Measurements from ENCODE around the gene PNPLA4.

The PNPLA4 gene, protein sequence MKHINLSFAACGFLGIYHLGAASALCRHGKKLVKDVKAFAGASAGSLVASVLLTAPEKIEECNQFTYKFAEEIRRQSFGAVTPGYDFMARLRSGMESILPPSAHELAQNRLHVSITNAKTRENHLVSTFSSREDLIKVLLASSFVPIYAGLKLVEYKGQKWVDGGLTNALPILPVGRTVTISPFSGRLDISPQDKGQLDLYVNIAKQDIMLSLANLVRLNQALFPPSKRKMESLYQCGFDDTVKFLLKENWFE

DNA sequence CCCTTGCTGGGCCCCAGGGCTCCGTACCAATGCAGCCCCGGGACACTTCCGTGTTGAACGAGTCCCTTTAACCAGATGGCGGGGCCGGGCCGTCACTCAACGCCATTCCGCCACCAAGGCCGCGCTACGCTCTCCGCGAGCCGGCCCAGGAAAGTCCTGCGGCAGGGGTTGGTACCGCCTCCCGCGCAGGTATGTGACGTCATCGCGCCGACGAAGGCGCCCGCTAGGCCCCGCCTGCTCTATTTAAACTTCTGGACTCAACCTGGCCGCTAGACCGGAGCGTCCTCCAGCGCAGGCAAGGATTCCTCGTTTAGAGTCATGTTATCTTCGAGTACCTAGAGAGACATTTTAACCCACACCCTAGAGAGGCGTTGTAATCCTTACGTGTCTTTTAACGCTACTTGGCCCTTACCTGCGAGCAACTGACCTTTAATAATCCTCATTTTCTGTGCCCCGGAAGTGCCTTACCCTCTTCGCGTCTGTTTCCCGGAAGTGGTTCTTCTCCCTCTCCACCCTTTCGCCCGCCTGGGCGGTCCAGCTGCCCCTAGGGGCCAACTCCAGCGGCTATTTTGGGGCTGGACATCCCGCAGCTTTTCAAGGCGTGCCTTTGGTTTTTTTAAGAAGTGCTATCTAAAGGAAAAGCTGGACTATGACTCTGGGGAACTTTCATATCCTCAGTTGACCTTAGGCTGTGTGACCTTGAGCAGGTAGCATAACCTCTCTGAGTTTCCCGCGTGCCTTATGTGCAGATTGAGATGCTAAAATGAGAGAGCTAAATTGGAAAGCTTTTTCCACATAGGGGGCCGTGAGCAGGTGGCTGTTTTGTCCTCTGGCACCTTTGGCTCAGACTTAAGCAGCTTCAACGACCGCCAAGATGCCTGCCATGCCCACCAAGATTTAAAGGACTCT, at the start of gene PNPLA4:
PNPLA4 (minus strand) TSS at position 155 of the 909 bp plus-strand sequence. CDS start 1,294 bp downstream, outside the sequence.
- peak; percentile 60 for DNase-seq (ENCODE audit: low read depth)

DNA sequence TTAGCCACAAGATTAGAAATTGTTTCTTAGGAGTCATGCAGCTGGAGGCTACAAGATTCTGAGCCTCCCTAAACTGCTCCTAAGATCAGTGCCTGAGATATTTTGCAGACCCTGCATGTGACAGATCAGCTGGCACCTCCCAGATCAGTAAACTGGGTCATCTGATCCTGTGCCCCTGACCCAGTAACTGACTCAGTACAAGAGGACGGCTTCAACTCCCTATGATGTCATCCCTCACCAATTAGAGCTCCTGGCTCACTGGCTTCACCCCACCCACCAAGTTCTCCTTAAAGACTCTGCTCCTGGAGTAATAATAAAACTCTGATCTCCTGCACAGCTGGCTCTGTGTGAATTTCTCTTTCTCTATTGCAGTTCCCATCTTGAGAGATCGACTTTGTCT, 45.4 kb upstream of the PNPLA4 start:
- no peak for DNase-seq (ENCODE audit: low read depth)

DNA sequence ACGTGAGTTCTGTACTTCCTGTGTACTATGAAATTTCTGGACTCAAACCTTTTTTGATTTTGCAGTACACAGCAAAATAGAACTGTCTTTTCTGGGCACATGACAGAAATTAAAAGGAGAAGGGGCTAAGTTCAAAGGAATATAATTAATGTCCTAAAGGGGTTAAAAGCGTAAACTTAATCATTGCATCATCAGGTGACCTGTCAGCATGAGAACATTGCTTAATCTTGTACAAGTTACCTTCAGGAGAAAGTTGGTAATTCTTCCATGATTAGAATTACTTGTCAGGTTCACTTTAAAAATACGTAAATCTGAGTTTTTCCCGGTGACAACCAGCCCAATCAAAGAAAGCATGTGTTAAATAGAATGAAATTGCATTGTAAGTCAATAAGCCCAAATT, 43.2 kb upstream of the PNPLA4 start:
- DNase-seq (ENCODE audit: low read depth) = no peak

DNA sequence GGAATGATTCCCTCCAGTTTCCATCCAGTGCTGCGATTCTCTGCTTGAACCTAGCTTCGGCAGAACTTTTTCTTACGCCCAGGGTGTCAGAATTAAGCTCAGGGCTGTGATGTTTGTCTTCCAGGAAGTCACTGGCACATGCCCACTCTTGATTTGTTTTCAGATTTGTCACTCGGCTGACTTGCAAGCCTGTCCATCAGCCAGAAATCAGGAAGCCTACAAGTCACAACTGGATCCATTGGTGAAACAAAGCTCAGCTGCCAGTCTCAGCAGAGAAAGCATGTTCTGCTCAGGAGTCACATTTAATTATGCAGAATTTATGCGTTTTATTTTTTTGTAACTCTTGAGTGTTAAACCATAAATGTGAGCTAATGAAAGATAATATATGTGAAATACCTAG, 38.2 kb upstream of the PNPLA4 start:
- DNase-seq (ENCODE audit: low read depth) = no peak

DNA sequence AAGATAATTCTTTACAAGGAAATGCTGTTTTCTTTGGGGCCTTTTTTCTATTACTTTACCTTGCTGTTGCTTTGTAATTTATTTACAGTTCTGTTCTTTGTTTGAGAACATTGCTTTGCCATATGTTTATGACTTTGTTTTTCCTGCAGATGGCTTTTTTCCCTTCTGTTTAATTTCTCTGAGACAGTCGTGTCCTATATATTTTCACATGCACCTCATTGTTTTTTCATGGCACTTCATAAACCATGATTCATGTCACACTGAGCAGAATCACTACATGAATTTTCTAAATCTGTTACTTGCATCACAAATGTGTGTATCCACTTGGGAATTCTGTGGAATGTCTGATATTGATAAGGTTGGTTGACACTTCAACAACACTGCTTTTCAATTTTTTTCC, 33.0 kb upstream of the PNPLA4 start:
- no peak for DNase-seq (ENCODE audit: low read depth)

DNA sequence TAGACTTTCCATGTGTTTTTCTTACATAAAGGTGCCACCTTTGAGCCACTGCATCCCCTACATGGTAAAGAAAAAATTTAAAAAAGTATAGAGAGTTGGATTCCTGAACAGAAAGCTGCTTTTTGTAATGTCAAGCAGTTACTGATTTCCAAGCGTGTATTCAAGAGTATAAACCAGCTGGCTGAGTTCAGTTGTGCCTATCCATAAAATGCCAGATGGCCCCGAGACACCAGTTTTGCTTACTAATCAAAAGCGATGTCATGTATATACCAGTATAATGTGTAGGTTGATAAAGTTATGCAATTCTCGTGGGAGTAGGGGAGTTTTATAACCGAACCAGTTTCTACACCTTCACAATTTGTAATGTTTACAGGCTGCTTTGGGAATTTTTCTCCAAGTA, 26.2 kb upstream of the PNPLA4 start:
- no peak for DNase-seq (ENCODE audit: low read depth)

DNA sequence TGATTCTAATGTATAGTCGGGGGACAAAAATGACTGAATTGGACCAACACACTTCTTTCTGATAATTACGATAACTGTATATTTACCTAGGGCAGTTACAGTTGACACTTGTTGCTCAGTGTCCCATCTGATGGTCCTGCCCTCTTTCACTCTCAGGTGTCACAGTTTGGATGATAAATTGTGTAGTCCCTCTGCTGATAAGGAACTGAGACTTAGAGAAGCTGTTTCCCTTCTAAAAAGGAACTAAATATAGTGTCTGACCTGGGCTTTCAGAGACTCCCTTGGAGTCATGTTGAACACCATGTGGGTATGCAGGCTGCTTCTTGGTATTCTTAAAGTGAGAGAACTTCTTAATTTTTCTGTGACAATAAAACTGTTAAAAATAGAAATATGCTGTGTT, 23.7 kb upstream of the PNPLA4 start:
- no peak for DNase-seq (ENCODE audit: low read depth)

DNA sequence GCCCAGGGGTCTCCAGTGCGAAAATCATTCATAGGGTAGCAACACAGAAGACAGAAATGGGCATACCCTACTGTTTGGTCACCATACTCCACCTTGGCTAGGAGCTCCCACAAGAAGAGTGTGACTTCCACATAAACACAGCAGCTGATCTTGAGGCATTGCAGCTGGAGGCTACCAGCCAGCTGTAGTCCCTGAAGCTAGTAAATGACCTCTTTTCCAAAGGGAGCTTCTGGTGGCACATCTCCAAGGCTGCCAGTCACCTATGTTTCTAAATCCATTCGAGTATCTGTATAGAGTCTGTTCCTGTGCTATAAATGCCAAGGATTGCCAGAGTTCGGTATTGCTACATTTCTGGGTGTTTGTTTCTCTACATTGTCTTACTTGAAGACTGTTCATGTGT, 21.3 kb upstream of the PNPLA4 start:
- DNase-seq (ENCODE audit: low read depth) = no peak

DNA sequence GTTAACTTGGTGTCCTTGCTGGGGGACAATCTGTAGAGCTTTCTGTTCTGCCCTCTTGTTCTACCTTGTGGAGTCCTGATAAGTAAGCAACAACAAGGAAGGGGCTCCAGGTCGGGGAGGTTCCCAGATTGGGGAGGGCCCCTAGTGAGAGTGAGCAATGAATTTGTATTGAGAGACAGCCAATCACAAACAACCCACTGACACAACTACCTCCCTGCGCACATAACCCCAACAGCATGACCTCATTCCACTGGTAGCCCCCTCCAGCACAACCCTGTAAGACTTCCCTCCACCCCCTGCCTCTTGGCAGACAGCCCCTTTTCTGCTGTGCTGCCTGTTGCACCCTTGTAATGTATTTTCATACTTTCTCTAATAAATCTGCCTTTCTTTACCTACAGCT, 19.7 kb upstream of the PNPLA4 start:
- no peak for DNase-seq (ENCODE audit: low read depth)

DNA sequence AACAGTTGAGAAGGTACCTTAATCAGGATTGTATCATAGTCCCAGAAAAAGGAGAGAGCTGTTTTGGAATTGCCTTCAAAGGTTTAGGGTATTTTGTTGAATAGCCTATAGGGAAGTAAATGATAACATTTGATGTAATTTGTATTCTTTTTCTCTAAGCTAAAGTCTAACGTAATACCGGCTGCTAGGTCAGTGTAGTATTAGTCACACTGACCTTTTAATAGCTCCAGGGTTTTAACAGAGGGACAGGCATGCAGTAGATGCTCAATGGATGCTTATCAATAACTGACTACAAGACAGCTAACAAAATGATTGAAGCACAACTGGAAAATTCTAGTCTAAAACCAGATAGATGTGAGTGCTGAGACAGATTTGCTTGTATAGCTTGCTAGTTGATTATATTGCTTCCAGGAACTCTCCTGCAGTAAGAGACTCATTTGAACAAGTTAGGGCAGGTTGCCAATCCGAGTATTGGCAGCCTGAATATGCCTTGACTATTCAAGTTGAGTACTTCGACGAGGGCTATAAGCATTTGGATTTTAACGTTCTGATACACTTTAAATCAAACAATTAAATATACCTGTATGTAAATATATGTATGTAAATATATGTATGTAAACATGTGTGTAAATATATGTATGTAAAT, 16.5 kb upstream of the PNPLA4 start:
- DNase-seq (ENCODE audit: low read depth) = no peak

DNA sequence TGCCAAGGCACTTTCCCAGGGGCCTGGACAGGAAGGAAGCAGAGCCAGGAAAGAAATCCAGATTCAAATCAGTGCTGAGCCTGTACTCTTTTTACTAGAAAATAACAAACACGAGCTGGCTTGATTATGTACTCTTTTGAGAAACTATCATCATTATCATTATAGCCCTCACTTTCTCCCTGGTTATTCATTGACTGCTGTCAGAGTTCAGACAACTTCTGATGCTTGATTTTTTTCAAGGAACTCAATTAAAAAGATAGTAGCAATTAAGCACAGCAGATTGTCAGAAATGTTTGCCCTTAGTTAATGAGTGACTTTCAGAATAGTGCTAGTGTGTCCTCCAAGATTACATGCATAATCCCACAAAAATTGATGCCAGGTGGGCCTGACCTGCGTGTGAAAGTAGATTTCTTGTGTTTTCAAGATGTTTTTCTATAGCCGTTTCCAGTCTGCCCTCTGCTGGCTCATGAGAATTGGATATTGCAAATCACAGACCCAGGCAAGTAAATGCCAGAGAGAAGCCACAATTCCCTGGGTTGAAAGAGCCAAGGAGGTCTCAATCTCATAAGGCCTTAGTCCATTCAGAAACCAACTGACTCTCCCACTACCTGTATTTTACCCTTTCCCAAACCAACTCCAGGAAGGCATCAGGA, 14.3 kb upstream of the PNPLA4 start:
- DNase-seq (ENCODE audit: low read depth) = no peak

DNA sequence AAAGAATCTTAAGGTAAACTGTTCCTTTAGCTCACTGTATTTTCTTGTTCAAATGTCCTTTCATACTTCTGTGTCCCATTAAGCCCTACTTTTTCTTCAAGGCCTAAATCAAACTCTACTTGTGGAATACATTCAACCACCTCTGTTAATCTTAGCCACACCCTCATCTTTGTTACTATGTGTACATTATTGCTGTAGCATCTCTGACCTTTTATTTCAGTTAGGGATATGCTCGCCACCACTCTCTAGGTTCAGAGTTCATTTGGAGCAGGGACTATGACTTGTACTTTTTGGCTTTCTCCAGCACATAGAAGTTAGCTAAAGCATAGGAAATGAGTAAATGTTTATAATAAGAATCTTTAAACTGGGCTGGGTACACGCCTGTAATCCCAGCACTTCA, 6.8 kb upstream of the PNPLA4 start:
- DNase-seq (ENCODE audit: low read depth) = no peak

DNA sequence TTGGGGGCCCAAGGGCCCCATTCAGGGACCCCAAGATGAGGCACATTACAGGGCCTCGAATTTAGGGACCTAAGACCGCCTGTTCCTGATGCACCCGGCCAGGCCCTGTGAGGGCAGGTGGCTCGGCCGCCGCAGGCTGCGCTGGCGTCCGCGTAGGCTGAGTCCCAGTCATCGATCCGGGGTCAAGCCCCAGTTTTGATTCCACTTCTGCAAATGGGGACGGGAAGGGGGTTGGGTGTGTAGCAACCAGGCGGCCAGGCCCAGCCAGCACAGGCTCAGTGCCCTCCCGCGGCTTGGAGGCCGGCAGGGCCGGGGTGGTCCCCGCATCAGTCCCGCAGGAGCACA, 327 bp downstream of the PNPLA4 start:
- DNase-seq (ENCODE audit: low read depth) = no peak

DNA sequence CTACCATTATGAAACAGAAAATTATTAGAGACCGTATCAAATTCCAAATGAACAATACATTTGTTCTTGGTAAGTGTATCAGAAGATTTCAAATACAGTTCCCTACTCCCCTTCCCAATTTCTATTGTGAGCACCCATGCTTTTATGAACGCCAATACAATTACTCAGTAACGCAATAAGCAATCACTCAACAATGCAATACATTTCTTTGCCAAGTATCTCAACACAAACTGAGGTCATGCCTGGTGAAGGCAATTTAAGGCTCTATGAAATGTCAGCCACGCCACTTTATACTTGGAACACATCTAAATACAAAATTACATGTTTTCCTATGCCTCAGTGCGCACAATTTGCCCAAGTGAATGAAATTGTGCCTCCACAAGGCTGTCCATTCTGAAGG, 712 bp downstream of the PNPLA4 start:
- no peak for DNase-seq (ENCODE audit: low read depth)

DNA sequence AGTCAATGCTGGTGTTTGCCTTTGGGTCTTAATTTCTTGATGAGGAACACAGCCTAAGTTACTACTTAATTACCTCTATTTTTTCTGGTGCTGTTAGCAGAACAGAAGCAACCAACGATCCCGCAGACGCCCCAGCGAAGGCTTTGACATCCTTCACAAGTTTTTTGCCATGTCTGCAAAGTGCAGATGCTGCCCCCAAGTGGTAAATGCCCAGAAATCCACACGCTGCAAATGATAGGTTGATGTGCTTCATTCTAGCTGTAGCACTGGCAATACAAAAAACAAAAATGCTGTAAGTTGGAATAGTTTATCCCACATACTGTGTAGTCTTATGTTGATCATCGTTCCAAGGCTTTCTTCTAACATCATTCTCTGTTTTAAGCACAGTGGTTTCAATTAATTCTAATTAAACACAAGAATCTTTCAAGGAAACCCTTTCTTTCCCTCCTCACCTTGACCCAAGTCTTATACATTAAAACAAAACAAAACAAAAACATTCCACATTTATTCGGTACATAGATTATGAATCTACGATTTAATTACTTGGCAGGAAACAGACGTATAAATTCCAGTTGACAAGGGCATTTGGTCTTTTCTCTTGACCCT, 1.2 kb downstream of the PNPLA4 start:
- DNase-seq (ENCODE audit: low read depth) = peak; percentile 72

DNA sequence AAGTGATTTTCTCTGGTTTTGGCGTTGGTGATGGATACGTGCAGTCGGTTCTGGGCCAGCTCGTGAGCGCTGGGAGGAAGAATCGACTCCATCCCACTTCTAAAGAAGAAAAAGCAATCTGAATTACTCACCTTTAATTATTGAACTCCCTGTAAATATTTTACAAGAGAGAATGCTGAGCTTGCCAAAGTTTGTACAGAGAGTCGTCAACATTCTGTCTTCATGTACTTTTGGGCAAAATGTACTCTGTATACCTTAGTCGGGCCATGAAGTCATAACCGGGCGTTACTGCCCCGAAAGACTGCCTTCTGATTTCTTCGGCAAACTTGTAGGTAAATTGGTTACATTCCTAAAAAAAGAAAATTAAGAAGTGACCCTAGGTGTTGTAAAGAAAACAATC, 5.5 kb downstream of the PNPLA4 start:
- DNase-seq (ENCODE audit: low read depth) = no peak

DNA sequence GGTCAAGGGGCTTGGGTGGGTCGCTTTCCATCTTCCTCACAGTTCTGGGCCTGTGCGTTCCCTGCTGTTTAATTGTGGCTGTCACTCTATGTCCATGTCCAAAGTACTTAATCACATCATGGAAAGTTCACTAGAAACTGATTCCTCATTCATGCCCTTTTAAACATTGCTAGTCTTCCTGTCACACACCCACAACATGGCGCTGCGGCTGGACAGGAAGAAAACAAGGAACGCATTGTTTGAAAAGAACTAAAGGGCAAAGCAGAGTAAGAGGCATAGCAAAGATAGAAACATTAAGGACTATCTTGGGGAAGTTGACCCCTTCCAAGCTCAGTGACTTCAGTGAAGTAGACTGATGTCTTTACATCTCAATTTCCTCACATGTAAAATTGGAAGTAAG, 18.4 kb downstream of the PNPLA4 start:
- DNase-seq (ENCODE audit: low read depth) = no peak

DNA sequence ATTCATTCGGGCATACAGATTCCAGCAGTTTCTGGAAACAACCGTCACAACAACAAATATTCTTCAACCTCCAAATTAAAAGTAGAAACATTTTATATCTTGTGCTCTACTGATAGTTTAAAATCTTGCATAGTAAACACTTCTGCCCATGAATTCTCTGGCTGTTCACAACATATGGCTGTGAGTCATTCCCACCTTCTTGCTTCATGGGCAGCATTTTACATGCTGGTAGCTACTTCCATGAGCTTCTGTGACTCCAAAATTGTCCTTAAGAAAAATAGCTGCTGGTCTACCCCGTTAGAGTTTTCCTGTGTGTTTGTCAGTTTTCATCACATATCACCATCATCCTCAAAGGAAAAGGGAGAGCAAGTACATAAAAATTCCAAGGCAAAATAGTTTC, 22.7 kb downstream of the PNPLA4 start:
- no peak for DNase-seq (ENCODE audit: low read depth)

DNA sequence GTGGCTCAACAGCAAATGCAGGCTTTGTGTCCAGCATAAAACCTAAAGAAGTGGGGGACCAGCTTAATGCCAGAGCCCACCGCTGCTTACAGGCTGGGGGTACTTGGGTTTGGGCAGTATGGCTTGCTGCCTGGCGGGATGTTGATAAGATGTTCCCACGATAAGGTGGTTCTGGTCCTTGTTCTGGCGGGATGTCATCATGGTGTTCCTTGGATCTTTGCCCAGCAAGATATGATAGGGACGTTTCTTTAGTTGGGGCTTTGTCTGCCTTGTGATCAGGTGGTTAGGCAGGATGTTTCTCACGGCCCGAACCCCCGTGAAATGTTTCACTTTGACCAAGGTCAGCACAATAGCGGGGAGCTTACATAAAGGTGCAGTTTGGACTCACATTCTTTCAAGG, 35.3 kb downstream of the PNPLA4 start:
- no peak for DNase-seq (ENCODE audit: low read depth)

DNA sequence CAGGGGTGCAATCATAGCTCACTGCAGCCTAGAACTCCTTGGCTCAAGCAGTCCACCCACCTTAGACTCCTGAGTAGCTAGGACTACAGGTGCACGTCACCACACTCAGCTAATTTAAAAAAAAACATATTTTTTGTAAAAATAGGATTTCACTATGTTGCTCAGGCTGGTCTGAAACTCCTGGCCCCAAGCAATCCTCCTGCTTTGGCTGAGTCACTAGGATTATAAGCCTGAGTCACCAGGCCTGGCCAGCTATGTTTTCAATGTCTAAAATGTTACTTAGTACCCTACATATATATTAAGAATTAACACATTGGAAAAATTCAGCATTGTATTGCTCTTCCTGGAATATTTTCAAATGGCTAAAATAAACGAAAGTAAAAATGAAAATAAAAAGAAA, 37.5 kb downstream of the PNPLA4 start:
- DNase-seq (ENCODE audit: low read depth) = peak; percentile 5

DNA sequence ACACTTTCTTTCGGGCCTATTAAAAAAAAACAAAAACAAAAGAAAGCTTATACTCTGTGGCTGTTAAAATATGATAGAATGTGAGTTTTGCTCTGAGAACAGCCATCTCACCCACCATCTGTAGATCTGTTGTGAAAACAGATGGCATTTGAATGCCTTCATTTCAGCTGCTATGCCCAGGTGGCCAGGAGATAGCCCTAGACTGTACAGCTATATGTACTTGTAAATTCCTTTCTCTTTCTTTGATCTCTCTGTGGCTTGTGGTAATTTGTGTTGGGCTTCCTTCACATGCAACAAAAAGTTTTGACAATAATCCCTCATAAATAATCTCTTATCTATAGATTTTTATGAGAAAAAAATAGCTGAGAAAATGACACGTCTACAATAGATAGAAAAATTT, 38.1 kb downstream of the PNPLA4 start:
- DNase-seq (ENCODE audit: low read depth) = no peak

DNA sequence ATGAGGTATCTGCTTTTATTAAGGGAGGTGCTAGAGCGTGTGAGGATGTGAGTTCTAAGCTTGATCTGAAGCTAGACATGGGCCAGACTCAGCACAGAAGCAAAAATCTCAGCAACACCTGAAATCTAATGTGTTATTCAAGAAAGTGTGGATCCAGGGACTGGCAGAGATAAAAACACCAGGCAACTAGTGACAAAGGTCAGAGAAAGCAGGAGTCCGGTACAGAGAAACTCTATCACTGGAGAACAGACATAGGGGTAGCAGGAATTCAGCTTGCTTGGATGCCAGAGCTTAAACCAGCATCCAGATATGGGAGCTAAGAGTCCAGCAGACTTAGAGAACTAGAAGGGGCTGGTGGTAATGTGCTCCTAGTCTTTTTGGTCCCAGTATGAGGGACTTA, 50.3 kb downstream of the PNPLA4 start:
- DNase-seq (ENCODE audit: low read depth) = no peak
